ENCODE data around the gene PTK7.
"Not testable (repeated sequence)": the region's sequence is repeated elsewhere in the genome, so short reads cannot be mapped to it uniquely, and the experiment has no call there.

The PTK7 gene

DNA sequence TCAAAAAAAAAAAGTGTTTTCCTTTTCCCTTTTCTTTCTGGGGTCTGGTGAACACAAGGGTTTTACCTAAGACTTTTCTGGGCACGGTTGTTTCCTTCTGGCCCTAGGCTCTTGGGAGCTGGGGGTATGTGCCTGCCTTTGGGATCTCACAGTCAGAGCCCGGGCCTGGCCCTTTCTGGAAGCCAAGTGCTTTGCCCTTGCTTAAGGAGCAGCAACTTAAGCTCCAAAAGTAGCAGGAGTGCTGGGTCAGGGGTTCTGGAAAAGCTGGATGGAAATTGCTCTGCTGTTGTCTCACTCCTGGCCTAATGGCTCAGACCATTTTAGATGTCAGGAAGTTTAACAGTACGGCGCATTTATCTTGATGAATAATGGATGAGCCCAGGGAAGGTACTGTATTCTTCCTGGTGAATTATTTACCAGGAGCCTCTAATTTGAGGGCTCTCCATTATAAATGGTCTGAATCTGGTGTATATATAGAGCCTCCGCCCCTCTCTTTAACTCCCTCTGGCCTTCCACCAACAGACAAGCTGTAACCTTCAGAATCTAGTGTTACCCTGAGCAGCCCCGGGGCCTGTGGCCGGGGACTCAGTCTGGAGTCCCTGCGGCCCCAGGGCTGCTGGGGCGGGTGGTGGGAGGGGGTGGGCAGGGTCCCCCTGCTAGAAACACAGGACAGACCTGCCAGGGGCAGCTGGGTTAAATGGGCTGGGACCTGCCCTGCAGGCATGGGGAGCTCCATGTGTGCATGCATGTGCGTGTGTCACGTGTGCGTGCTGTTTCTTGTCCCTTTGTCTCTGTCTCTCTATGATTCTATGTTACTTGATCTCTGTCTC, 37.5 kb downstream of the PTK7 start:
- Histone ChIP-seq H3K4me3 (ENCODE audit: insufficient read depth, low read depth, low read length, poor library complexity, severe bottlenecking) (no peak overlapping the region), H3K27ac (ENCODE audit: insufficient read depth, low read length, poor library complexity, severe bottlenecking) (no peak overlapping the region), H3K9me3 (ENCODE audit: control insufficient read depth, low read length) (no peaks in the 10 kb centered on the region), H3K36me3 (ENCODE audit: control insufficient read depth, insufficient read depth, low read length) (no peaks in the 10 kb centered on the region), H3K4me1 (ENCODE audit: control insufficient read depth, insufficient read depth, low read length, poor library complexity, severe bottlenecking) (no peaks in the 10 kb centered on the region), H3K27me3 (replicated peaks; ENCODE audit: control insufficient read depth, insufficient read depth, low read length, poor library complexity, severe bottlenecking) (no peaks in the 10 kb centered on the region)
- no peak for DNase-seq

GRCh38 chr6:43115365-43115764, 39.3 kb downstream of the PTK7 start:
- H3K27me3 ChIP-seq (replicated peaks; ENCODE audit: control insufficient read depth, insufficient read depth, low read length, poor library complexity, severe bottlenecking), result no peaks in the 10 kb centered on the region
- no peak overlapping the region for H3K4me3 ChIP-seq (ENCODE audit: insufficient read depth, low read depth, low read length, poor library complexity, severe bottlenecking)
- no peaks in the 10 kb centered on the region for H3K36me3 ChIP-seq (ENCODE audit: control insufficient read depth, insufficient read depth, low read length)
- no peak for DNase-seq
- no peak overlapping the region for H3K27ac ChIP-seq (ENCODE audit: insufficient read depth, low read length, poor library complexity, severe bottlenecking)
- no peaks in the 10 kb centered on the region for H3K9me3 ChIP-seq (ENCODE audit: control insufficient read depth, low read length)
- no peaks in the 10 kb centered on the region for H3K4me1 ChIP-seq (ENCODE audit: control insufficient read depth, insufficient read depth, low read length, poor library complexity, severe bottlenecking)

DNA sequence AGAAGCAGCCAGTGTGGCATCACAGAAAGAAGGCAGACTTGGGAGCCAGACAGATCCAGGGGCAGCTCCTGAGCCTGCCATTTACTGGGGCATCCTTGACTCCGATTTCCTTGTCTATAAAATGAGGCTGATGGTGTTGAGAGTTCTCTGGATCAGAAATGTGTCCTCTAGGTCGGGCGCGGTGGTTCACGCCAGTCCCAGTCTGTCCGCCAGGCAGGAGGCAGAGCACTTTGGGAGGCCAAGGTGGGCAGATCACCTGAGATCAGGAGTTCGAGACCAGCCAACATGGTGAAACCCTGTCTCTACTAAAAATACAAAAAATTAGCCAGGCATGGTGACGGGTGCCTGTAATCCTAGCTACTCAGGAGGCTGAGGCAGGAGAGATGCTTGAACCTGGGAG, 41.4 kb downstream of the PTK7 start:
- H3K27ac ChIP-seq (ENCODE audit: insufficient read depth, low read length, poor library complexity, severe bottlenecking); DNase-seq; H3K4me3 ChIP-seq (ENCODE audit: insufficient read depth, low read depth, low read length, poor library complexity, severe bottlenecking); H3K4me1 ChIP-seq (ENCODE audit: control insufficient read depth, insufficient read depth, low read length, poor library complexity, severe bottlenecking); H3K36me3 ChIP-seq (ENCODE audit: control insufficient read depth, insufficient read depth, low read length); H3K27me3 ChIP-seq (replicated peaks; ENCODE audit: control insufficient read depth, insufficient read depth, low read length, poor library complexity, severe bottlenecking); H3K9me3 ChIP-seq (ENCODE audit: control insufficient read depth, low read length): not testable (repeated sequence)

DNA sequence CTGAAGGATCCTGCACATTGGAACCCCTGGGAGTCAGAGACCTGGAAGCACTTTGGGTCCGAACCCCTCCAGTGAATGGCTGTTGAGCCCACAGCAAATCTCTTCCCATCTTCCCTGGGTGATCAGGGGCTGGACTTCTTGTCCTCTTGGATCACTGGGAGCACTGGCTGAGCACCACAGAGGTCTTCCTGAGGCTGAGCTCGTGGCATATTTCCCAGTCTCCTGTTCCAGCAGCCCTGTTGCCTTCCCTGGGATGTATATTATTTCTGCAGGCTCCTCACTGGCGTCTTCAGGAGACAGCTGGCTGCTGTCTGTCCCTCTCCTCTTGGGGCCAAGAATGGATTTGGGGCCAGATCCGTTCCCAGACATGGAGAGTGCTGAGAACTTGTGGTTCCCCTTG, 43.4 kb downstream of the PTK7 start:
- no peaks in the 10 kb centered on the region for H3K27me3 ChIP-seq (replicated peaks; ENCODE audit: control insufficient read depth, insufficient read depth, low read length, poor library complexity, severe bottlenecking)
- H3K4me1 ChIP-seq (ENCODE audit: control insufficient read depth, insufficient read depth, low read length, poor library complexity, severe bottlenecking), result no peaks in the 10 kb centered on the region
- no peak for DNase-seq
- no peak overlapping the region for H3K27ac ChIP-seq (ENCODE audit: insufficient read depth, low read length, poor library complexity, severe bottlenecking)
- H3K36me3 ChIP-seq (ENCODE audit: control insufficient read depth, insufficient read depth, low read length), result no peaks in the 10 kb centered on the region
- no peaks in the 10 kb centered on the region for H3K9me3 ChIP-seq (ENCODE audit: control insufficient read depth, low read length)
- H3K4me3 ChIP-seq (ENCODE audit: insufficient read depth, low read depth, low read length, poor library complexity, severe bottlenecking), result no peak overlapping the region

- Histone ChIP-seq H3K36me3 (ENCODE audit: control insufficient read depth, insufficient read depth, low read length) (no peaks in the 10 kb centered on the region), H3K4me3 (ENCODE audit: insufficient read depth, low read depth, low read length, poor library complexity, severe bottlenecking) (no peak overlapping the region), H3K9me3 (ENCODE audit: control insufficient read depth, low read length) (no peaks in the 10 kb centered on the region), H3K27ac (ENCODE audit: insufficient read depth, low read length, poor library complexity, severe bottlenecking) (no peak overlapping the region), H3K4me1 (ENCODE audit: control insufficient read depth, insufficient read depth, low read length, poor library complexity, severe bottlenecking) (no peaks in the 10 kb centered on the region), H3K27me3 (replicated peaks; ENCODE audit: control insufficient read depth, insufficient read depth, low read length, poor library complexity, severe bottlenecking) (no peaks in the 10 kb centered on the region)
- no peak for DNase-seq
Observed at GRCh38 chr6:43120101-43120763, 44.1 kb downstream of the PTK7 start.

DNA sequence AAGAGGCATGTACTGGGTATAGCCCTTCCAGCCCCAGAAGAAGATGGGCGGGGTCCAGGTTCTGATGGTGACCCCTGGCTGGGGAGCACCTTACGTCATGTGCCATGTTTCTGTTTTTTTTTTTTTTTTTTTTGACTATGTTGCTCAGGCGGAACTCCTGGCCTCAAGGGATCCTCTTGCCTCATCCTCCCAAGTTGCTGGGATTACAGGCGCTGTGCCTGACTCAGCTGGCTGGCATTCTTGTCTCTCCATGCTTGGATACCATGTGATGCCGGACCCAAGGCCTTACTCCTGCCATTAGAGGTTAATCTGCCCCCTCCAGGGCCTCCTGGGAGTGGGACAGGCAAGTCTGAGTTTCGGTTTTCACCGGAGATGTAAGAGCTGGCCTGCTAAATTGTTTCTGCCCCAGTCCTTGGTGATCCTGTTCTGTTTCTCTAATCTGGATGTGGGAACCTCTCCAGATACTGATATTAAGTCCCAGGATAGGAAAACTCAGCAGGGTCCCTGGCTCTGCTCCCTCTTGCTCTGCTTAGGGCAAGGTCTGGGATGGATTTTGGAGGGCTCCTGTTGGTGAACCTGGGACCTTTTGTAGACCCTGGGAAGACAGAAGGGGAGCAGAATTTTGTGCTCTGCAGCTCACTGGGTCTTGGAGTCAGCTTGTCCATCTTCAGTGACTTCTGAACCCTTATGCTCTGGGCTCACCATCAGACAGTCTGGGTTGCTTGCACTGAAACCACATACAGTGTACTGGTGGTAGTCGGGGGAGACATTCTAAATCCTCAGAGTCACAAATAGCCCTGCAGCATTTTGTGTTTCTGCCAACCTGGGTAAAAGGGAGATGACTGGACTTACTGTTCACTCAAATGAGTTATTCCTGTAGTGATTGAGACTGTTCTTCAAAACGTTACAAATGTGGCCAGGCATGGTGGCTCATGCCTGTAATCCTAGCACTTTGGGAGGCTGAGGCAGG, 45.1 kb downstream of the PTK7 start:
- no peak overlapping the region for H3K4me3 ChIP-seq (ENCODE audit: insufficient read depth, low read depth, low read length, poor library complexity, severe bottlenecking)
- no peaks in the 10 kb centered on the region for H3K36me3 ChIP-seq (ENCODE audit: control insufficient read depth, insufficient read depth, low read length)
- DNase-seq, result no peak
- H3K27me3 ChIP-seq (replicated peaks; ENCODE audit: control insufficient read depth, insufficient read depth, low read length, poor library complexity, severe bottlenecking), result no peaks in the 10 kb centered on the region
- no peaks in the 10 kb centered on the region for H3K9me3 ChIP-seq (ENCODE audit: control insufficient read depth, low read length)
- H3K27ac ChIP-seq (ENCODE audit: insufficient read depth, low read length, poor library complexity, severe bottlenecking), result no peak overlapping the region
- H3K4me1 ChIP-seq (ENCODE audit: control insufficient read depth, insufficient read depth, low read length, poor library complexity, severe bottlenecking), result no peaks in the 10 kb centered on the region

- H3K36me3 ChIP-seq (ENCODE audit: control insufficient read depth, insufficient read depth, low read length), result no peaks in the 10 kb centered on the region
- no peaks in the 10 kb centered on the region for H3K9me3 ChIP-seq (ENCODE audit: control insufficient read depth, low read length)
- no peak overlapping the region for H3K27ac ChIP-seq (ENCODE audit: insufficient read depth, low read length, poor library complexity, severe bottlenecking)
- no peaks in the 10 kb centered on the region for H3K27me3 ChIP-seq (replicated peaks; ENCODE audit: control insufficient read depth, insufficient read depth, low read length, poor library complexity, severe bottlenecking)
- H3K4me1 ChIP-seq (ENCODE audit: control insufficient read depth, insufficient read depth, low read length, poor library complexity, severe bottlenecking), result no peaks in the 10 kb centered on the region
- H3K4me3 ChIP-seq (ENCODE audit: insufficient read depth, low read depth, low read length, poor library complexity, severe bottlenecking), result no peak overlapping the region
- DNase-seq, result no peak
Observed at GRCh38 chr6:43122146-43122545, 46.0 kb downstream of the PTK7 start.

DNA sequence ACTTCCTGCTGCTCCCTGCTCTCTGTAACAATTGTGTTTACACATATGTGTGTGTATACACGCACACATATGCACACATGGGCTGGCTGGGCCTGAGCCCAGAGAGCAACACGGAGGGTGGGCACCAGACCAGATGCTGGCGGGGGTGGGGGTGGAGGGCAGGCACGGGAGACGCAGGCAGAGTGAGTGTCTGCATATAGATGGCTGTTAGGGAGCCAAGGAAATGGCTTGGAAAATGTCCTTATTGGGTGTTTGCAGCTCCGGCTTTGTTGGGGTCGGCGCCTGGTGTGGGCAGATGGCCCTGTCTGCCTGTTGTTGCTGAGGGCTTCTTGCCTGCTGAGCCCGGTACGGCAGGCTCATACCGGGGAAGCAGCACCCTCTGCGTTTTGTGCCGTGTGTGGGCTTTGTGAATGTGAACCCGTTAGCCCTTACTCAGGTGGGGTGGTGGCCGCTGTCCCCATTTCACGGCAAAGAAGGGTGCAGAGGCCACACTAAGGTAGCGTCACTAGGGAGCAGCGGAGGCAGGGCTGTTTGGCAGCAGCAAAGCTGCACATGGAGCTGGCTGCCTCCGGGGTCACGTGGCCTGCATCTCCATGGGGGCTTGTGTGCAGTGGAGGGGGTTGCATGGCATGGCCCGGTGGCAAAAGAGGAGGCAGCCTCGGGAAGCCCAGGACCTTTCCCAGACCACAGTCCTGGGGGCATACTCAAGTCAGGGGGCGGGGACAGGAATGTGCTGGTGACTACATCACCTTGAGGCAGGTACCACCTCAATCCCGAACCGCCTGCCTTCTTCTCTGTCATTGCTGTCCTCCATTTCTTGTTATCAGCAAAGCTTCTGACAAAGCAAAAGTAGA, 47.6 kb downstream of the PTK7 start:
- DNase-seq, result no peak
- Histone ChIP-seq H3K4me3 (ENCODE audit: insufficient read depth, low read depth, low read length, poor library complexity, severe bottlenecking) (no peak overlapping the region), H3K27me3 (replicated peaks; ENCODE audit: control insufficient read depth, insufficient read depth, low read length, poor library complexity, severe bottlenecking) (no peaks in the 10 kb centered on the region), H3K9me3 (ENCODE audit: control insufficient read depth, low read length) (no peaks in the 10 kb centered on the region), H3K36me3 (ENCODE audit: control insufficient read depth, insufficient read depth, low read length) (no peaks in the 10 kb centered on the region), H3K4me1 (ENCODE audit: control insufficient read depth, insufficient read depth, low read length, poor library complexity, severe bottlenecking) (no peaks in the 10 kb centered on the region), H3K27ac (ENCODE audit: insufficient read depth, low read length, poor library complexity, severe bottlenecking) (no peak overlapping the region)

DNA sequence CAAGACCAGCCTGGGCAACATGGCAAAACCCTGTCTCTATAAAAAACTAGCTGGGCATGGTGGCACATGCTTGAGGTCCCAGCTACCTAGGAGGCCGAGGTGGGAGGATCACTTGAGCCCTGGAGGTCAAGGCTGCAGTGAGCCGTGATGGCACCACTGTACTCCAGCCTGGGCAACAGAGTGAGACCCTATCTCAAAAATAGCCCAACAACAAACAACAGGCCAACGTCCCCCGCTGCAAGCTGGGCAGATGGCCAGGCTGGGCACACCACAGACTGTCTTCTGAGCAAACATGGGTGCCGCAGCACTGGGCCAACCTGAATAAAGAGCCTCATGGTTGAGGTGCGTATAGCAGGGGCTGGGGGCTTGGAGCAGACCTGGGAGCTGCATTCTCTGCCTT, 48.4 kb downstream of the PTK7 start:
- no peak for DNase-seq
- H3K27ac ChIP-seq (ENCODE audit: insufficient read depth, low read length, poor library complexity, severe bottlenecking), result no peak overlapping the region
- no peaks in the 10 kb centered on the region for H3K36me3 ChIP-seq (ENCODE audit: control insufficient read depth, insufficient read depth, low read length)
- no peaks in the 10 kb centered on the region for H3K9me3 ChIP-seq (ENCODE audit: control insufficient read depth, low read length)
- H3K4me3 ChIP-seq (ENCODE audit: insufficient read depth, low read depth, low read length, poor library complexity, severe bottlenecking), result no peak overlapping the region
- H3K4me1 ChIP-seq (ENCODE audit: control insufficient read depth, insufficient read depth, low read length, poor library complexity, severe bottlenecking), result no peaks in the 10 kb centered on the region
- no peaks in the 10 kb centered on the region for H3K27me3 ChIP-seq (replicated peaks; ENCODE audit: control insufficient read depth, insufficient read depth, low read length, poor library complexity, severe bottlenecking)

All from effector memory CD4-positive, alpha-beta T cell (primary cell).